ENCODE results near the gene PPP6R1.

DNA sequence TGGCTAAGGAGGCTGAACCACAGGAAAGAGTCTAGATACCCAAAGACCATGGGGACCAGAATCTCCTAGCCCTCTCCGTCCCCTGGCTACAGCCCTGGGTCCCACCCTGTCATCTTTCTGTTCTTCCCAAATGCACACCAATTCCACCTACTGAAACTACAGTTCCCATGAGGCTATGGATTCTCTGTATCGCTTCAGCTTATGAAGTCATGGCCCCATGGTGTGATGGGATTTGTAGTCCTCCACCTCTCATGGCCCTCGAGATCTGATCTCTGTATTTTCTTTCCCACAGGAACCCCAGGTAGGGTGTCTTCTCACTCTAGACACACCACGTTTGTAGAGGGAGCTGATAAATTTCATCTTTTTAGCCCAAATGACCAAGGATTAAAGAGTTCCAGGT, 61.3 kb downstream of the PPP6R1 start:
- TF ChIP-seq, protein P1, sequence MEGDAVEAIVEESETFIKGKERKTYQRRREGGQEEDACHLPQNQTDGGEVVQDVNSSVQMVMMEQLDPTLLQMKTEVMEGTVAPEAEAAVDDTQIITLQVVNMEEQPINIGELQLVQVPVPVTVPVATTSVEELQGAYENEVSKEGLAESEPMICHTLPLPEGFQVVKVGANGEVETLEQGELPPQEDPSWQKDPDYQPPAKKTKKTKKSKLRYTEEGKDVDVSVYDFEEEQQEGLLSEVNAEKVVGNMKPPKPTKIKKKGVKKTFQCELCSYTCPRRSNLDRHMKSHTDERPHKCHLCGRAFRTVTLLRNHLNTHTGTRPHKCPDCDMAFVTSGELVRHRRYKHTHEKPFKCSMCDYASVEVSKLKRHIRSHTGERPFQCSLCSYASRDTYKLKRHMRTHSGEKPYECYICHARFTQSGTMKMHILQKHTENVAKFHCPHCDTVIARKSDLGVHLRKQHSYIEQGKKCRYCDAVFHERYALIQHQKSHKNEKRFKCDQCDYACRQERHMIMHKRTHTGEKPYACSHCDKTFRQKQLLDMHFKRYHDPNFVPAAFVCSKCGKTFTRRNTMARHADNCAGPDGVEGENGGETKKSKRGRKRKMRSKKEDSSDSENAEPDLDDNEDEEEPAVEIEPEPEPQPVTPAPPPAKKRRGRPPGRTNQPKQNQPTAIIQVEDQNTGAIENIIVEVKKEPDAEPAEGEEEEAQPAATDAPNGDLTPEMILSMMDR (IDR thresholded peaks at IDR 0.05; ENCODE audit: insufficient read depth, low read length): no peak
- no peak for TF ChIP-seq SPI1 (IDR thresholded peaks at IDR 0.05; ENCODE audit: borderline replicate concordance, low read depth)
